WI38 (cell line): ENCODE results near the gene TMEM94.

Experiments used
- H3K4me3 ChIP-seq: 2 replicates; pipeline ENCODE4 v1.5.1; 2011; ENCODE audit warnings: low read depth, mild to moderate bottlenecking, control low read depth, low read length
- CTCF ChIP-seq: IDR thresholded peaks from 2 replicates; pipeline ENCODE4 v1.5.1; 2012; ENCODE audit warnings: low read depth, mild to moderate bottlenecking, control low read depth, low read length

Gene TMEM94

GRCh38 chr17:75500419-75501216 is 44.2 kb downstream of the TMEM94 start:
- no peak overlapping the region for H3K4me3 ChIP-seq
- no peak for TF ChIP-seq CTCF

GRCh38 chr17:75501378-75502071 is 45.1 kb downstream of the TMEM94 start:
- TF ChIP-seq CTCF: no peak
- H3K4me3 ChIP-seq: no peak overlapping the region

- no peak overlapping the region for H3K4me3 ChIP-seq
- TF ChIP-seq CTCF: no peak
Observed at GRCh38 chr17:75502072-75502720, 45.8 kb downstream of the TMEM94 start.

- no peak overlapping the region for H3K4me3 ChIP-seq
- TF ChIP-seq CTCF: no peak
Observed at GRCh38 chr17:75502721-75503329, 46.4 kb downstream of the TMEM94 start.

GRCh38 chr17:75503337-75503950 is 47.0 kb downstream of the TMEM94 start:
- TF ChIP-seq CTCF: no peak
- H3K4me3 ChIP-seq: no peak overlapping the region

GRCh38 chr17:75503976-75504346 is 47.5 kb downstream of the TMEM94 start:
- TF ChIP-seq CTCF: no peak
- no peak overlapping the region for H3K4me3 ChIP-seq
